Neutrophil (primary cell): ENCODE measurements around the gene ITGA1.

Experiments used
- H3K27ac ChIP-seq: fragments of 200-600 bp; sonication (generic); 2 replicates; pipeline ENCODE4 v1.5.1; 2016; ENCODE audit warnings: mild to moderate bottlenecking, moderate library complexity
- H3K27me3 ChIP-seq: fragments of 200-600 bp; sonication (generic); 2 replicates; pipeline ENCODE4 v1.6.0; 2016; ENCODE audit warnings: mild to moderate bottlenecking
- H3K36me3 ChIP-seq: fragments of 200-600 bp; sonication (generic); 2 replicates; pipeline ENCODE4 v1.5.1; 2017
- H3K4me1 ChIP-seq, 2 experiments: fragments of 200-600 bp in 1 of 2; sonication (generic) in 1 of 2; 1 replicate in 1 of 2; 2 replicates in 1 of 2; pipeline versions ENCODE4 v1.5.1 to v1.6.1; 2013 to 2016; ENCODE audit warnings: low read depth in 1 of 2, low read length in 1 of 2, mild to moderate bottlenecking in 1 of 2, moderate library complexity in 1 of 2; ENCODE audit not compliant: control insufficient read depth in 1 of 2, insufficient read depth in 1 of 2
- H3K4me3 ChIP-seq, 2 experiments: fragments of 200-600 bp in 1 of 2; sonication (generic) in 1 of 2; 1 replicate in 1 of 2; 2 replicates in 1 of 2; pipeline ENCODE4 v1.5.1; 2013 to 2016; ENCODE audit warnings: low read depth in 1 of 2, low read length in 1 of 2, mild to moderate bottlenecking in 1 of 2, moderate library complexity in 1 of 2
- H3K9me3 ChIP-seq: fragments of 200-600 bp; sonication (generic); 2 replicates; pipeline ENCODE4 v1.5.1; 2016
- TF ChIP-seq, protein P1 (sequence below): fragments of 200-600 bp; sonication (generic); IDR thresholded peaks from 2 replicates; pipeline ENCODE4 v1.5.1; 2016; ENCODE audit warnings: antibody characterized with exemption

ITGA1 gene

DNA sequence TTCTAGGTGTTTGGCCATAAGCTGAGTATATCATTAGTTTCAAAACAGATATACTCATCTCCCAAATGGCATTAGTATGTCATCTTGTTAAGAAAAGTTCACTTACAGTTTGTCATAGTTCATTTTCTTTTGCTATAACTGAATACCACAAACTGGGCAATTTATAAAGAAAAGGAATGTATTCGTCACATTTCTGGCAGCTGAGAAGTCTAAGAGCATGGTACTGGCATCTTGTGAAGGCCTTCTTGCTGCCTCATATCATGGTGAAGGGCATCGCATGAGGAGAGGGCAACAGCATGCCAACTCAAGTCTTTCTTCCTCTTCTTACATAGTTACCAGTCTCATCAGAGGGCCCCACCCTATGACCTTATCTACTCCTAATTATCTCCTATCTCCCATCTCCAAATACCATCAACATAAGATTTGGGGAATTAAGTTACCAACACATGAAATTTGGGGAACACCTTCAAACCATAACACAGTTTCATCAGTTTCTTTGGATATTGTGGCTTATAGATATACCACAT lies 20.4 kb upstream of the ITGA1 start:
- Histone ChIP-seq H3K4me3 (no peak overlapping the region), H3K9me3 (no peaks in the 10 kb centered on the region), H3K36me3 (no peaks in the 10 kb centered on the region), H3K27me3 (no peaks in the 10 kb centered on the region), H3K4me1 (no peaks in the 10 kb centered on the region), H3K27ac (no peak overlapping the region)
- TF ChIP-seq, protein P1, sequence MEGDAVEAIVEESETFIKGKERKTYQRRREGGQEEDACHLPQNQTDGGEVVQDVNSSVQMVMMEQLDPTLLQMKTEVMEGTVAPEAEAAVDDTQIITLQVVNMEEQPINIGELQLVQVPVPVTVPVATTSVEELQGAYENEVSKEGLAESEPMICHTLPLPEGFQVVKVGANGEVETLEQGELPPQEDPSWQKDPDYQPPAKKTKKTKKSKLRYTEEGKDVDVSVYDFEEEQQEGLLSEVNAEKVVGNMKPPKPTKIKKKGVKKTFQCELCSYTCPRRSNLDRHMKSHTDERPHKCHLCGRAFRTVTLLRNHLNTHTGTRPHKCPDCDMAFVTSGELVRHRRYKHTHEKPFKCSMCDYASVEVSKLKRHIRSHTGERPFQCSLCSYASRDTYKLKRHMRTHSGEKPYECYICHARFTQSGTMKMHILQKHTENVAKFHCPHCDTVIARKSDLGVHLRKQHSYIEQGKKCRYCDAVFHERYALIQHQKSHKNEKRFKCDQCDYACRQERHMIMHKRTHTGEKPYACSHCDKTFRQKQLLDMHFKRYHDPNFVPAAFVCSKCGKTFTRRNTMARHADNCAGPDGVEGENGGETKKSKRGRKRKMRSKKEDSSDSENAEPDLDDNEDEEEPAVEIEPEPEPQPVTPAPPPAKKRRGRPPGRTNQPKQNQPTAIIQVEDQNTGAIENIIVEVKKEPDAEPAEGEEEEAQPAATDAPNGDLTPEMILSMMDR = no peak

DNA sequence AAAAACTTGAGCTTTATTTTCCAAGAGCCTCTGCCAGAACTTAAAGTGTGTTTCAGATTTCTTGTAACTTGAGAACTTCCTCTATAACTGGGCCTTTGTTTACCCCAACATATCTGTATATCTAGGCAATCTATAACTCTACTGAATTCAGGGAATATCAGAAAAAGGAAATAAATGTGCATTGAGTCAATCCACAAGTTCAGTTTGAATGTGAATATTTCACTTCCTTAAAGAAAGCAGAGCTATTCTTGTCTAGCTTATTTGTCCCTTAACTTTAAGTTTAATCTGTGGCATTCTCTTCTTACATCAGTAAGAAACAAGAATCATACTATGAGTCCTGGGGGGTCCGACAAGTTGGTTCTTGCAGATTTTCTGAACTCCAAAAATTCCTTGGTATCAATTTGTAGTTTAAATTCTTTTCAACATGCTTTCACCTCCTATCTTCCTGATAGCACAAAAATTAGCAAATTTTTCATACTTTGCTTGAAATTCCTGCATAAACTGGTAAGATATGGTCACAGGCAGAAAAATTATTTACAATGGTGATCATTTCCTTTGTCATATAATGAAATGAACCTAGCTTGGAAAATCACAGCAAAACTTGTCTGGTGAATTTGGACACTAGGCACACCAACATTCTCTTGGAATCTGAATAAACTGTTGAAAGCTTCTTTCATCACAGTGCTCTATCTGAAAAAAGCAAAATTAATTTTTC lies 19.8 kb upstream of the ITGA1 start:
- Histone ChIP-seq H3K36me3 (no peaks in the 10 kb centered on the region), H3K27me3 (no peaks in the 10 kb centered on the region), H3K9me3 (no peaks in the 10 kb centered on the region), H3K4me1 (no peaks in the 10 kb centered on the region), H3K4me3 (no peak overlapping the region), H3K27ac (no peak overlapping the region)
- TF ChIP-seq, protein P1 = no peak

DNA sequence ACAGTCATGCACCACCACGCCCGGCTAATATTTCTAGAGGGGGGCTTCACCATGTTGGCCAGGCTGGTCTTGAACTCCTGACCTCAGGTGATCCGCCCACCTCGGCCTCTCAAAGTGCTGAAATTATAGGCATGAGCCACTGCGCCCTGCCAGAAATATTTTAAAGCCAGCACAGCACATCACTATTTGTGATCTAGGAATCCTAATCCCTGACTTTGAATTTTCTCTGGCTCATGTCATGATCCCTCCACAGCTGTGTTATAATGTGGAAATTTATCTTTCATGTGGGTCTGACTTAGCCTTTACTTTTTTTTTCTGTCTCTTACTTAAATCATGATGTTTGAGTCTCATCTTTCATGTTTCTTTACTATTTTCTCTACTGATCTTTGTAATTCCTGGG lies 18.7 kb upstream of the ITGA1 start:
- H3K9me3 ChIP-seq = no peaks in the 10 kb centered on the region
- no peak overlapping the region for H3K4me3 ChIP-seq
- TF ChIP-seq, protein P1 = no peak
- no peak overlapping the region for H3K27ac ChIP-seq
- no peaks in the 10 kb centered on the region for H3K4me1 ChIP-seq
- H3K36me3 ChIP-seq = no peaks in the 10 kb centered on the region
- H3K27me3 ChIP-seq = no peaks in the 10 kb centered on the region

DNA sequence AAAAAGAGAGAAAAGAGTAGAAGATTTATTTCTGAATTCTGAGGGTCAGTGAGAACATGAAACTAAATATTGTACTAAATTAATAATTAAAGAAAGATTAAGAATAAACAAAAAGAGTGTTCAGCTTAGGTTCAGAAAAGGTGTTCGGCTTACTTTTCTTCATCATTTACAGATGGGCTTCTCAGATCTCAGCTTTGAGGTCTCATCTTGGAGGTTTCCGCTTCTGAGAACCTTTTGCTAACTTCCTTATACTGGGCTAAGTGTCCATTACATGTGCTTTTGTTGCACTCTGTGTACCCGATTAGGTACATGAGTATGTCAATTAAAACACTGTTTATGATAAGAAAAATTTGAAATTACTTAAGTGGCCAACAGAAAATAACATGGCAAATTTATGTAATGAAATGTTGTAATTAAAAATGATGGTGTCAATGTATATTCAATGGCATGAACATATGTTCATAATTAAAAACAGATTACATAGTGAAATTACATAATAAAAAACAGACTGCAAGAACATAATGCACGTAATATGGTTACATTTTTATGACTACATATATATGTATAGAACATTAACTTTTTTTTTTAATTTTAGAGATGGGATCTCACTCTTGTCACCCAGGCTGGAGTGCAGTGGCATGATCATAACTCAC lies 17.3 kb upstream of the ITGA1 start:
- Histone ChIP-seq H3K27me3 (no peaks in the 10 kb centered on the region), H3K4me1 (no peaks in the 10 kb centered on the region), H3K9me3 (no peaks in the 10 kb centered on the region), H3K4me3 (no peak overlapping the region), H3K27ac (no peak overlapping the region), H3K36me3 (no peaks in the 10 kb centered on the region)
- TF ChIP-seq, protein P1 = no peak

DNA sequence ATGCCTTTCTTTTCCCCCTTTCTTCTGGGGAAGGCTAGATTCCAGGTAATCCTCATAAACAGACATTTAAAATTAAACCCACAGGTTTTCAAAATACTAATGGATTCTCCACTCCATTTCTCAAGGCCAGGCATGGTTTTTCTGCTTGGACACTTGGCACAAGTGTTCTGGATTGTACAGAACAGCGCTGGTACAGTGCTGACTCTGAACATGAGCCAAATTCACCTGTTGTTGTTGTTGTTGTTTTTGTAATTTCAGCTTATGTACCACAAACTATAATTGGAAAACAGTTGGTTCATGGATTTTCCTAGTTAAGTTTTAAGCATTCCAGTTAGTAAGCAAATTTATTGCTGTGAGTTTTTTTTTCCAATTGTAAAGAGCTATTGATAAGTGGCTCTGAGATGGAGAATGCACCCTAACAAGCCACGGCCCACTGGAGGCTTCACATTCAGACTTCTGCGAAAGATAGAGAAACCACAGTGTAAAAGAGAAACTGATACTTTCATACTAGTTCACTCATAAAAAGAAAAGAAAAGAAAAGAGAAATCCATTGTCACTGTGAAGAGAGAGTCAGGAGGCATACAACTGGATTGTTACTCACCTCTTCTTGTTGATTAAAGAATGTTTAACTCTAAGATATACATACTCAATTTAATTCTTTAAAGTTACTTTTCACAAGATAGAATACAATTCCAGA lies 16.2 kb upstream of the ITGA1 start:
- TF ChIP-seq, protein P1 = no peak
- no peak overlapping the region for H3K27ac ChIP-seq
- no peaks in the 10 kb centered on the region for H3K9me3 ChIP-seq
- H3K4me1 ChIP-seq = peaks cover 9 to 10% of the 10 kb centered on the region in 2 experiments
- no peaks in the 10 kb centered on the region for H3K27me3 ChIP-seq
- no peaks in the 10 kb centered on the region for H3K36me3 ChIP-seq
- H3K4me3 ChIP-seq = no peak overlapping the region
